Omental fat pad (tissue), 4 donors: Measurements from ENCODE around the gene ZBTB5. TPM values are rescaled to one million over a fixed set of nuclear protein-coding genes. Genes with fewer than 3 reads are reported as not detected.

Source experiments
- ATAC-seq: fragments of 150-250 bp; one replicate; pipeline ENCODE4 v1.9.1; 2016; ENCODE audit warnings: mild to moderate bottlenecking, moderate library complexity; ENCODE audit not compliant: low FRiP score
- DNase-seq: peaks from one replicate; pipeline ENCODE4 v3.0.0-alpha.2; 2019; ENCODE audit warnings: low spot score
- CTCF ChIP-seq, 3 donors: fragments of 450-650 bp; IDR thresholded peaks; one replicate each; pipeline ENCODE4 v1.5.1; 2016 to 2017; ENCODE audit warnings: antibody characterized with exemption in 3 of 3, mild to moderate bottlenecking in 3 of 3, moderate library complexity in 2 of 3
- total RNA-seq, 4 donors: library from RNA; depleted of rRNA; stranded (reverse); fragments of >200 nt; gene quantifications; one replicate each; pipeline ENCODE4 v1.1.0, GENCODE V29; 2016

ZBTB5 gene
- total RNA-seq, 4 donors from 2014 or later: 7.4 to 8.7 (median 7.8) TPM

GRCh38 chr9:37455884-37456647 lies 9.2 kb downstream of the ZBTB5 start:
- no peak for TF ChIP-seq CTCF (IDR thresholded peaks at IDR 0.05)
- no peak for ATAC-seq
- DNase-seq: no peak

- ATAC-seq (no peak), DNase-seq (no peak)
- no peak for TF ChIP-seq CTCF (IDR thresholded peaks at IDR 0.05)
These were observed 11.0 kb downstream of the ZBTB5 start for GRCh38 chr9:37454238-37454637.

- DNase-seq (no peak), ATAC-seq (no peak)
These were observed 11.4 kb downstream of the ZBTB5 start for GRCh38 chr9:37453827-37454226.

GRCh38 chr9:37452611-37453010 lies 12.6 kb downstream of the ZBTB5 start:
- DNase-seq: no peak
- TF ChIP-seq CTCF (IDR thresholded peaks at IDR 0.05): no peak
- ATAC-seq: no peak

More at GRCh38 chr9:37453827-37454226, 11.4 kb downstream of the ZBTB5 start:
- TF ChIP-seq CTCF (IDR thresholded peaks at IDR 0.05): no peak

- TF ChIP-seq CTCF (IDR thresholded peaks at IDR 0.05): no peak
- ATAC-seq: no peak
- DNase-seq: no peak
These were observed 13.6 kb downstream of the ZBTB5 start for GRCh38 chr9:37451628-37452027.

GRCh38 chr9:37449862-37450632 lies 15.2 kb downstream of the ZBTB5 start:
- TF ChIP-seq CTCF (IDR thresholded peaks at IDR 0.05): no peak
- DNase-seq (no peak), ATAC-seq (no peak)
